Sigmoid colon (tissue), 7 donors: Measurements from ENCODE around the gene NEDD8. TPM values are rescaled to one million over a fixed set of nuclear protein-coding genes. Genes with fewer than 3 reads are reported as not detected.

Source experiments
- DNase-seq: peaks from one replicate; pipeline ENCODE4 v3.0.0-alpha.2; 2019
- H3K27ac ChIP-seq, 4 donors: fragments of 200-600 bp; sonication (generic); one replicate each; pipeline ENCODE4 v1.5.1; 2016 to 2019; ENCODE audit warnings: mild to moderate bottlenecking in 1 of 4
- H3K27me3 ChIP-seq, 3 donors: fragments of 200-600 bp; sonication (generic); one replicate each; pipeline ENCODE4 v1.5.1; 2019; ENCODE audit warnings: mild to moderate bottlenecking in 1 of 3
- H3K36me3 ChIP-seq, 4 donors: fragments of 200-600 bp; sonication (generic); one replicate each; pipeline ENCODE4 v1.5.1; 2016 to 2019
- H3K4me1 ChIP-seq, 4 donors: fragments of 200-600 bp; sonication (generic); one replicate each; pipeline ENCODE4 v1.5.1; 2017 to 2019
- H3K4me3 ChIP-seq, 4 donors: fragments of 200-600 bp; sonication (generic); one replicate each; pipeline ENCODE4 v1.5.1; 2017 to 2019; ENCODE audit warnings: mild to moderate bottlenecking in 2 of 4, moderate library complexity in 1 of 4
- H3K9me3 ChIP-seq, 4 donors: fragments of 200-600 bp in 3 of 4; sonication (generic) in 3 of 4; one replicate each; pipeline versions ENCODE4 v1.5.1 to v1.6.1; 2013 to 2019
- CTCF ChIP-seq, 4 experiments: fragments of 450-650 bp in 3 of 4; fragments of 200-600 bp in 1 of 4; IDR thresholded peaks; one replicate each; pipeline ENCODE4 v1.5.1; 2016 to 2019; ENCODE audit warnings: antibody characterized with exemption in 4 of 4, mild to moderate bottlenecking in 3 of 4, moderate library complexity in 2 of 4
- EP300 ChIP-seq, 4 donors: sonication (generic); formaldehyde crosslinking; IDR thresholded peaks; one replicate each; pipeline ENCODE4 v1.6.1; 2017; ENCODE audit warnings: antibody characterized with exemption in 4 of 4
- POLR2A ChIP-seq, 2 donors: fragments of 450-650 bp; IDR thresholded peaks; one replicate each; pipeline ENCODE4 v1.6.1; 2016; ENCODE audit warnings: antibody characterized with exemption in 2 of 2, mild to moderate bottlenecking in 2 of 2, moderate library complexity in 2 of 2
- POLR2AphosphoS5 ChIP-seq, 4 donors: sonication (generic); formaldehyde crosslinking; IDR thresholded peaks; one replicate each; pipeline ENCODE4 v1.6.1; 2017; ENCODE audit warnings: antibody characterized with exemption in 4 of 4
- WGBS, 2 donors: extraction: QIAGEN DNeasy Blood & Tissue Kit; methylation state at CpG; one replicate each; pipeline ENCODE4 v1.1.7; 2013; 5-methylcytosine and 5-hydroxymethylcytosine counted together
- intact Hi-C: fragments of 100-400 bp; cut with DNase I; formaldehyde crosslinking; loops from one replicate; pipeline ENCODE4 v1.15.1; 2023
- polyA plus RNA-seq, 3 donors: library from polyadenylated mRNA; stranded (reverse); fragments of 200-250 nt; gene quantifications; one replicate each; pipeline ENCODE4 v1.2.3, GENCODE V29; 2013
- total RNA-seq, 4 donors: library from RNA; depleted of rRNA; stranded (reverse); fragments of >200 nt; gene quantifications; one replicate each; pipeline ENCODE4 v1.1.0, GENCODE V29; 2016
- donor health status: healthy with polysubstance abuse.
- donor health status: Bipolar disorder and iron deficiency.
- donor health status: healthy.

Gene NEDD8
- total and polyA plus RNA-seq, 7 donors: 104 to 243 (median 204) TPM

GRCh38 chr14:24213866-24214662, 18.1 kb downstream of the NEDD8 start:
- no peaks in the 10 kb centered on the region for H3K27me3 ChIP-seq
- H3K27ac ChIP-seq: peak overlapping the region; percentile 91 to 97 (median 92)
- no peaks in the 10 kb centered on the region for H3K9me3 ChIP-seq
- H3K36me3 ChIP-seq: peaks cover 5 to 34% (median 13%) of the 10 kb centered on the region in 4 donors
- TF ChIP-seq POLR2AphosphoS5 (IDR thresholded peaks at IDR 0.05) (no peak), CTCF (IDR thresholded peaks at IDR 0.05) (no peak), EP300 (IDR thresholded peaks at IDR 0.05) (no peak), POLR2A (IDR thresholded peaks at IDR 0.05) (no peak)
- WGBS, 2 donors: 91 to 94% methylated on average over 7 of the region's 7 CpGs
- H3K4me1 ChIP-seq: peaks cover 0 to 45% (median 34%) of the 10 kb centered on the region in 4 donors
- peak overlapping the region in 3 of 4 donors; percentile 67 to 73 (median 71) for H3K4me3 ChIP-seq
- peak; percentile 2 for DNase-seq
- intact Hi-C loops: loop anchor here (2.0 kb wide), 1 partner anchor 19 kb away; the partner anchor contains the start of gene TM9SF1

- TF ChIP-seq POLR2A (IDR thresholded peaks at IDR 0.05) (peak; percentile 94 to 97), POLR2AphosphoS5 (IDR thresholded peaks at IDR 0.05) (peak; percentile 98 to 99 (median 99)), EP300 (IDR thresholded peaks at IDR 0.05) (no peak)
- H3K4me3 ChIP-seq: peak within 1 kb of the TSS; percentile 58 to 73 (median 69)
- H3K27ac ChIP-seq: peak within 1 kb of the TSS; percentile 91 to 97 (median 92)
- peaks cover 0 to 45% (median 34%) of the 10 kb centered on the region in 4 donors for H3K4me1 ChIP-seq
- WGBS, 2 donors: 0 to 1% methylated on average over 53 of the region's 53 CpGs
- DNase-seq: peak; percentile 99
- peaks cover 5 to 43% (median 15%) of the 10 kb centered on the region in 4 donors for H3K36me3 ChIP-seq
- intact Hi-C loops: loop anchor here (2.0 kb wide), 1 partner anchor 18 kb away; the partner anchor contains the start of gene TM9SF1
- no peaks in the 10 kb centered on the region for H3K9me3 ChIP-seq
- no peaks in the 10 kb centered on the region for H3K27me3 ChIP-seq
Measured at GRCh38 chr14:24212924-24213865, 19.0 kb downstream of the NEDD8 start, which contains the start of gene CHMP4A. Gene CHMP4A, minus strand, starts transcription at chr14:24213488. Its CDS starts 49 bp downstream, at chr14:24213439.

GRCh38 chr14:24211311-24211710, 20.9 kb downstream of the NEDD8 start:
- peak; percentile 47 for DNase-seq
- Histone ChIP-seq H3K36me3 (peaks cover 5 to 54% (median 16%) of the 10 kb centered on the region in 4 donors), H3K9me3 (no peaks in the 10 kb centered on the region), H3K4me3 (no peak overlapping the region), H3K4me1 (peaks cover 0 to 42% (median 32%) of the 10 kb centered on the region in 4 donors), H3K27me3 (no peaks in the 10 kb centered on the region), H3K27ac (no peak overlapping the region)
- intact Hi-C loops: no loop called here
- TF ChIP-seq POLR2AphosphoS5 (IDR thresholded peaks at IDR 0.05) (no peak), CTCF (IDR thresholded peaks at IDR 0.05) (no peak), EP300 (IDR thresholded peaks at IDR 0.05) (no peak), POLR2A (IDR thresholded peaks at IDR 0.05) (no peak)
- 94 to 96% methylated on average over 6 of the region's 6 CpGs for WGBS, 2 donors

- Histone ChIP-seq H3K27ac (no peak overlapping the region), H3K4me3 (no peak overlapping the region), H3K9me3 (no peaks in the 10 kb centered on the region), H3K36me3 (peaks cover 5 to 81% (median 19%) of the 10 kb centered on the region in 4 donors), H3K27me3 (no peaks in the 10 kb centered on the region), H3K4me1 (peaks cover 0 to 19% (median 10%) of the 10 kb centered on the region in 4 donors)
- DNase-seq: peak; percentile 21
- intact Hi-C loops: no loop called here
- WGBS, 2 donors: 99% methylated on average over 2 of the region's 2 CpGs
- TF ChIP-seq POLR2AphosphoS5 (IDR thresholded peaks at IDR 0.05) (no peak), POLR2A (IDR thresholded peaks at IDR 0.05) (no peak), CTCF (IDR thresholded peaks at IDR 0.05) (no peak), EP300 (IDR thresholded peaks at IDR 0.05) (no peak)
Measured at GRCh38 chr14:24207625-24208024, 24.5 kb downstream of the NEDD8 start.
